KMS-11 (cell line): ENCODE measurements around the gene RAB11FIP2.

Experiments used
- H2AFZ ChIP-seq: fragments of 200-600 bp; sonication (generic); 2 replicates; pipeline ENCODE4 v1.6.1; 2016; ENCODE audit warnings: antibody characterized with exemption, mixed run types, low read depth
- H3K27ac ChIP-seq: fragments of 200-600 bp; sonication (generic); 2 replicates; pipeline ENCODE4 v1.6.1; 2016; ENCODE audit warnings: mild to moderate bottlenecking, mixed run types
- H3K27me3 ChIP-seq: fragments of 200-600 bp; sonication (generic); 2 replicates; pipeline ENCODE4 v1.6.1; 2017; ENCODE audit warnings: mild to moderate bottlenecking, low read depth, mixed run types, moderate library complexity; ENCODE audit not compliant: insufficient read depth
- H3K36me3 ChIP-seq: fragments of 200-600 bp; sonication (generic); 2 replicates; pipeline ENCODE4 v1.6.1; 2017; ENCODE audit warnings: mild to moderate bottlenecking, mixed run types; ENCODE audit not compliant: insufficient read depth
- H3K4me1 ChIP-seq: fragments of 200-600 bp; sonication (generic); 2 replicates; pipeline ENCODE4 v1.6.1; 2016; ENCODE audit warnings: mild to moderate bottlenecking, low read depth, mixed run types; ENCODE audit not compliant: poor library complexity, severe bottlenecking
- H3K4me2 ChIP-seq: fragments of 200-600 bp; sonication (generic); 2 replicates; pipeline ENCODE4 v1.7.0; 2016; ENCODE audit warnings: mild to moderate bottlenecking, mixed run types
- H3K4me3 ChIP-seq: fragments of 200-600 bp; sonication (generic); IDR thresholded peaks from 2 replicates; pipeline ENCODE4 v1.6.1; 2017; ENCODE audit warnings: low read depth, low read length, mixed read lengths; ENCODE audit not compliant: insufficient read depth
- H3K79me2 ChIP-seq: fragments of 200-600 bp; sonication (generic); 2 replicates; pipeline ENCODE4 v1.6.1; 2016; ENCODE audit warnings: low read depth, mixed run types; ENCODE audit not compliant: insufficient read depth
- H3K9ac ChIP-seq: fragments of 200-600 bp; sonication (generic); 2 replicates; pipeline ENCODE4 v1.6.1; 2016; ENCODE audit warnings: mild to moderate bottlenecking, mixed run types
- H4K20me1 ChIP-seq: fragments of 200-600 bp; sonication (generic); 2 replicates; pipeline ENCODE4 v1.6.1; 2016; ENCODE audit warnings: mild to moderate bottlenecking, mixed run types; ENCODE audit not compliant: insufficient read depth
- CTCF ChIP-seq: fragments of 200-600 bp; sonication (generic); conservative IDR thresholded peaks from 2 replicates; pipeline ENCODE4 v1.6.1; 2017; ENCODE audit warnings: low read depth, mild to moderate bottlenecking, antibody characterized with exemption, low read length, moderate library complexity, mixed read lengths

RAB11FIP2 gene

DNA sequence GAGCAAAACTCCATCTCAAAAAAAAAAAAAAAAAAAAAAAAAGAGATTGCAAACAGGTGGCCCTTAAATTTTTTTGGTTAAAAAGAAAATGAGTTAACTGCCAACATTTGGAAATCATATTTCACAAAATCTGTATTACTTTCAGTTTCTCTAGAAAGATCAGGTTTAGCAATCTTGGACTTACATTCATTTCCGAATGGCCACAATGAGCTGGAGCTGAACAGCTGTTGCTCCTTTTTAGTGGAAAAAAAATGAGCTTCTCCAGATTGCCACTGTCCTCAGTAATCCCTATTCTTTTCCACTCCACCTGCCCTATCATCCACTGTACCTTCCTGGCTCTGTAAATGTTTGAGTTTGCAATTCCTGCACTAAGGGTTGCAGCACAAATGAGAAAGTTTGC is 43.6 kb downstream of the RAB11FIP2 start:
- peaks cover 10% of the 10 kb centered on the region for H3K4me1 ChIP-seq
- TF ChIP-seq CTCF, result no peak
- no peaks in the 10 kb centered on the region for H3K27me3 ChIP-seq
- H3K4me3 ChIP-seq, result no peak overlapping the region
- no peak overlapping the region for H3K27ac ChIP-seq
- no peaks in the 10 kb centered on the region for H3K79me2 ChIP-seq
- H3K36me3 ChIP-seq, result no peaks in the 10 kb centered on the region
- no peak overlapping the region for H3K4me2 ChIP-seq
- no peak overlapping the region for H3K9ac ChIP-seq
- H2AFZ ChIP-seq, result no peak overlapping the region
- no peaks in the 10 kb centered on the region for H4K20me1 ChIP-seq

DNA sequence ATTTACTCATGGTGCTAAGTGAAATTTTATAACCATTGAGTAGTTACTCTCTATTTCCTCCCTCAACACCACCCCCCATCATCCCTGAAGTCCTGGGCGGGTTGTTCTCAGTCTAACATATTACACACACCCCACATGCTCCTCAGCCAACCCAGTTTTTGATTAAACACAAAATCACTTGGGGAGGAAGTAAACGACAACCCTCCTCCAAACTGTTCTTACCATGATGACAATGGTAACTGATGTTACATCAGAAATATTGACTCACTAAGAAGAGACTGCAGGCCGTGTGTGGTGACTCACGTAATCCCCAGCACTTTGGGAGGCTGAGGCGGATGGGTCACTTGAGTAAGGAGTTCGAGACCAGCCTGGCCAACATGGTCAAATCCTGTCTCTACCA is 44.2 kb downstream of the RAB11FIP2 start:
- Histone ChIP-seq H3K4me1 (peaks cover 10% of the 10 kb centered on the region), H3K4me3 (no peak overlapping the region), H4K20me1 (no peaks in the 10 kb centered on the region), H3K4me2 (no peak overlapping the region), H3K27me3 (no peaks in the 10 kb centered on the region), H2AFZ (no peak overlapping the region), H3K9ac (no peak overlapping the region), H3K27ac (no peak overlapping the region), H3K79me2 (no peaks in the 10 kb centered on the region), H3K36me3 (no peaks in the 10 kb centered on the region)
- no peak for TF ChIP-seq CTCF

GRCh38 chr10:117997673-117998072 is 49.1 kb downstream of the RAB11FIP2 start:
- Histone ChIP-seq H3K79me2 (no peaks in the 10 kb centered on the region), H3K4me1 (peaks cover 26% of the 10 kb centered on the region), H3K4me3 (no peak overlapping the region), H4K20me1 (no peaks in the 10 kb centered on the region), H3K27me3 (no peaks in the 10 kb centered on the region), H3K9ac (no peak overlapping the region), H2AFZ (no peak overlapping the region), H3K4me2 (no peak overlapping the region), H3K27ac (no peak overlapping the region), H3K36me3 (no peaks in the 10 kb centered on the region)
- TF ChIP-seq CTCF, result no peak

DNA sequence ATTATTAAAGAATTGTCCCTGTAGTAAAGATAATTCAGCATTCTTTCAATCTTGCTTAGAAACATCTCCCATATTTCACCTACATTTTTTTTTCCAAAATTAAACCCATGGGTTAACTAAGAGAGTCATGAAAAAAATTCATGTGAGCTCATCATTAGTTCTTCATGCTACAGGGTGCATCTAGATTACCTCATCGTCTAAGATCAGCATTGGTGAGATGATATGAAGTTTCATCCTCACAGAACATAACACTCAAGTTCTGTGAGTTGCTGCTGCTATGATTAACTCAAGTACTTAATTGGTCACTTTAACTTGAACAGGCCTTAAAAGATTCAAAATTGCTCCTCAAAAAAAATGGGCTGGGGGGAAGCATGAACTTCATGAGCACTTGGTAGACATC is 50.0 kb downstream of the RAB11FIP2 start:
- Histone ChIP-seq H3K27me3 (no peaks in the 10 kb centered on the region), H3K79me2 (no peaks in the 10 kb centered on the region), H3K4me2 (no peak overlapping the region), H3K9ac (no peak overlapping the region), H3K4me1 (peaks cover 34% of the 10 kb centered on the region), H2AFZ (no peak overlapping the region), H3K4me3 (no peak overlapping the region), H3K36me3 (no peaks in the 10 kb centered on the region), H4K20me1 (no peaks in the 10 kb centered on the region), H3K27ac (no peak overlapping the region)
- no peak for TF ChIP-seq CTCF
